T-helper 22 cell (primary cell): ENCODE measurements around the gene TAF3.

Experiments used
- DNase-seq: peaks from one replicate; pipeline ENCODE4 v3.0.0-alpha.2; 2020; ENCODE audit warnings: low read depth

Gene TAF3

DNA sequence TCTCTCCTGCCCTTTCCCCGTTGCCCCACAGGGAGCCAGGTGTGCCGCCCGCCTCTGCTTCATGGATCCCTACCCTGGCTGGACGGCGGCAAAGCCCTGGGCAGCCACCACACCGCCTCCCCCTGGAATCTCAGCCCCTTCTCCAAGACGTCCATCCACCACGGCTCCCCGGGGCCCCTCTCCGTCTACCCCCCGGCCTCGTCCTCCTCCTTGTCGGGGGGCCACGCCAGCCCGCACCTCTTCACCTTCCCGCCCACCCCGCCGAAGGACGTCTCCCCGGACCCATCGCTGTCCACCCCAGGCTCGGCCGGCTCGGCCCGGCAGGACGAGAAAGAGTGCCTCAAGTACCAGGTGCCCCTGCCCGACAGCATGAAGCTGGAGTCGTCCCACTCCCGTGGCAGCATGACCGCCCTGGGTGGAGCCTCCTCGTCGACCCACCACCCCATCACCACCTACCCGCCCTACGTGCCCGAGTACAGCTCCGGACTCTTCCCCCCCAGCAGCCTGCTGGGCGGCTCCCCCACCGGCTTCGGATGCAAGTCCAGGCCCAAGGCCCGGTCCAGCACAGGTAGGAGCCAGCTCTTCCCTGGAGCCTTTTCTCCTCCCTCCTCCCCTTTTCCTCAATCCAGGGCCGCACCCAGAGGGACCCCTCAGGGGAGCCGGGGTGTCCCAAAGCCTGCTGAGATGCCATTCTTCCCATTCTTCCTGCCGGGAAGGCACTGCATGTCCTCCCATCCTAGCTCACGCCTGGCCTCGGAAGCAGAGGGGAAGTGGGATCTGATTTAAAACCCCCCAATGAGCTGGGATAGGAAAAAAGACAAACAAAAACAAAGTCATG, 240.2 kb downstream of the TAF3 start:
- no peak for DNase-seq

- no peak for DNase-seq
These were observed 241.1 kb downstream of the TAF3 start for GRCh38 chr10:8059191-8059936.

DNA sequence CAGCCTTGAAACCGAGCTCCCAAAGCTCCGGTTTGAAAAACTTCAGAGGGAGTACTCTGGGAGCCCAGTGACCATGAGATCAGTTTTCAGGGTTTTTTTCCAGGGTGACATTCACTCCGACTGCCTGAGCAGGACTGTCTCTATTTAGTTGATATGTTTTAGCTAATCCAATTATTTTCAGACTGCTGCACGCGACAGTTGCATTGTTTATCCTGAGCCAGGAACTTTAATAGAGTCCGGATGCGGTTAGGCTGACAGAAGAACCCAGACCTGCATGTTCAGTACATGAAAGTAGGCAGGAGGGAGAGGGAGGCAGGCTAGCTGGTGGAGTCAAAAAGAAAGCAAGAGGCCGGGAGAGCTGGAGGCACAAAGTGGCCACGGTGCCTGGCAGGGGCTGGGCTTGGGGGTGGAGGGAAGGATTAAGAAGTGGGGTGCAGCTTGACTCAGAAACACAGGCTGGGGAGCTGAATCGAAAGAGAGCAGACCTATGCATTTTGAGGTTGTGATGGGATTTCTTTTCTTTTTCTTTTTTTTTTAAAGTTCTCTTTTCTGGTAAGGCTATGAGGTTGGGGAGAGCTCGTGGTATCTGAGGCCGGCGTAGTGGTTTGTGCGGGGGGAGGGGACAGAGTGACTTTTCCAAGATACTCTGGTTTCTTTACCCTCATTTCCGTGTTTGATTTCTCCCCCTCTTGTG, 241.9 kb downstream of the TAF3 start:
- peak; percentile 60 for DNase-seq

DNA sequence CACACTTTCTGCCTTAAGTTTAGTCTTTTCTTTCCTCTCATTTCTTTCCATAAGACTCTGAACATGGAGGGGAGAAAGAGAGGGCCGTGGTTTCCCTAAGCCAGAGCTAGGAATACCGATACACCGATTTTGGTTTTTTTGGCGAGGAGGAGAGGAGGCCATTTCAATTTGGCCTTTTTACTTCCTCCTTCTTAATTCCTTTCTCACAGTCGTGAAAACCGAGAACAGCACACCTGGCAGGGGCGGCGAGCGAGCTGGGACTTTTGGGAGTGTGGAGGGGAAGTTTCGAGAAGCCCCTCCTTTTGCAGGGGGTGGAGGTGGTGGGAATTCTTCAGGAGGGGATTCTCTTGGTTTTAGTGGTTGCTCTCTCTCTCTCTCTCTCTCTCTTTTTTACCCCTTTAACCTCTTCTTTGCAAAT, 242.4 kb downstream of the TAF3 start:
- no peak for DNase-seq

- no peak for DNase-seq
These were observed 243.2 kb downstream of the TAF3 start for GRCh38 chr10:8061274-8062211.

- no peak for DNase-seq
These were observed 245.0 kb downstream of the TAF3 start for GRCh38 chr10:8063128-8063908.

DNA sequence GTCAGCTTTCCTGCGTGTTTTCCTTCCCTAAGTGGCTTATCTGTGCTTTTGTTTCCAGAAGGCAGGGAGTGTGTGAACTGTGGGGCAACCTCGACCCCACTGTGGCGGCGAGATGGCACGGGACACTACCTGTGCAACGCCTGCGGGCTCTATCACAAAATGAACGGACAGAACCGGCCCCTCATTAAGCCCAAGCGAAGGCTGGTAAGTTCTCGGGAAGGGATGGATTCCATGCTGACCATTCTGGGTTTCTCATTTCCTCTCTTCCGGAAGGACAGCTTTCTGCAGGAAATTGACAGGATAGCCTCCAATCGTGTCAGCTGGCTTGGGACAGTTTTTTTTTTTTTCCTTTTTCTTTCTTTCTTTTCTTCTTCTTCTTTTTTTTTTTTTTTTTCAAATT, 245.6 kb downstream of the TAF3 start:
- no peak for DNase-seq

- DNase-seq = no peak
These were observed 246.1 kb downstream of the TAF3 start for GRCh38 chr10:8064436-8064835.

GRCh38 chr10:8065651-8066050, 247.3 kb downstream of the TAF3 start:
- DNase-seq = no peak

DNA sequence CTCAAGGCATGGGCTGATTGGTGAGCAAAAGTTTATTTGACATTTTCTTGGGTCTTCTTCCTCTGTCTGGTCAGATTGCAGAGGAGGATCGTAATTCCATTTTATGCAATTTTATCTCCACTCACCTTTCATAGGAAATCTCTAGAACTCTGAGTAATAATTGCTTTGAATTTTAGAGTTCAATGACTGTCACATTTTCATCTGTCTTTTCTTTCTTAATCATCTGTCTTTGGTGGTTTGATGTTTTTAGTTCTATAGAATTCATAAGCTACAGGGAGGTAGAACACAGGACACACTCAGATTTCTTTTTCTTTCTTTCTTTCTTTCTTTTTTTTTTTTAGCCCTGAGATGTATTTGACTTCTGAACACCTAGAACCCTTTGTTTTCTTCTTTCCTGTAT, 247.8 kb downstream of the TAF3 start:
- no peak for DNase-seq
